Mesodermal cell (in vitro differentiated cells): Measurements from ENCODE around the gene ZFHX2.

Source experiments
- H3K27ac ChIP-seq: 2 replicates; pipeline ENCODE4 v1.7.0; 2013; ENCODE audit warnings: mild to moderate bottlenecking, low read depth, low read length, moderate library complexity; ENCODE audit not compliant: severe bottlenecking
- H3K36me3 ChIP-seq: 2 replicates; pipeline ENCODE4 v1.7.1; 2013; ENCODE audit warnings: mild to moderate bottlenecking, low read length, moderate library complexity; ENCODE audit not compliant: control insufficient read depth, insufficient read depth
- H3K4me1 ChIP-seq: one replicate; pipeline ENCODE4 v1.7.1; 2013; ENCODE audit warnings: mild to moderate bottlenecking, low read length; ENCODE audit not compliant: insufficient read depth, control insufficient read depth, poor library complexity, severe bottlenecking
- H3K4me3 ChIP-seq: 2 replicates; pipeline ENCODE4 v1.7.0; 2013; ENCODE audit warnings: low read length, control low read depth, mild to moderate bottlenecking; ENCODE audit not compliant: insufficient read depth, poor library complexity, severe bottlenecking; ENCODE audit errors: extremely low read depth
- H3K9me3 ChIP-seq: 2 replicates; pipeline ENCODE4 v1.7.1; 2013; ENCODE audit warnings: mild to moderate bottlenecking, low read length, moderate library complexity; ENCODE audit not compliant: control insufficient read depth
- WGBS, 2 experiments: methylation state at CpG; one replicate each; pipeline ENCODE4 v1.1.5; 2013; ENCODE audit warnings: missing lambda C conversion rate in 2 of 2; ENCODE audit not compliant: insufficient coverage in 2 of 2; 5-methylcytosine and 5-hydroxymethylcytosine counted together

The ZFHX2 gene

DNA sequence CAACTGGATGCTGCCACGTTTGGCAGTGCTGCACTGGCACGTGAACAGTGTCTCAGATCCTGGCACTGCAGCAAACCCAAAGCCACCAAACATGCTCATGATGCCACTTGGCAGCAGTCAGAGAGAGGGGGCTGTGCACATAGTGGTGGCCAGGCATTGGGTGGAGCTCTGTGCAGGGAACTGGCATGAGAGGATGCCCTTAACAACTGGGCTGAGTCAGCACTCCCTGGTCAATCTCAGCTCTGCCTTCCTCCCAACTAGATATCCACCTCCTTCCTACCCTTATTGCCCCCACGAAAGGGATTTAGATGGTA, 37.0 kb downstream of the ZFHX2 start:
- H3K4me1 ChIP-seq, result peaks cover 3% of the 10 kb centered on the region
- no peak overlapping the region for H3K27ac ChIP-seq
- H3K36me3 ChIP-seq, result no peaks in the 10 kb centered on the region
- no peak overlapping the region for H3K4me3 ChIP-seq
- H3K9me3 ChIP-seq, result no peaks in the 10 kb centered on the region
- WGBS, 2 experiments, result 88 to 100% methylated on average over 2 to 3 of the region's 3 CpGs

DNA sequence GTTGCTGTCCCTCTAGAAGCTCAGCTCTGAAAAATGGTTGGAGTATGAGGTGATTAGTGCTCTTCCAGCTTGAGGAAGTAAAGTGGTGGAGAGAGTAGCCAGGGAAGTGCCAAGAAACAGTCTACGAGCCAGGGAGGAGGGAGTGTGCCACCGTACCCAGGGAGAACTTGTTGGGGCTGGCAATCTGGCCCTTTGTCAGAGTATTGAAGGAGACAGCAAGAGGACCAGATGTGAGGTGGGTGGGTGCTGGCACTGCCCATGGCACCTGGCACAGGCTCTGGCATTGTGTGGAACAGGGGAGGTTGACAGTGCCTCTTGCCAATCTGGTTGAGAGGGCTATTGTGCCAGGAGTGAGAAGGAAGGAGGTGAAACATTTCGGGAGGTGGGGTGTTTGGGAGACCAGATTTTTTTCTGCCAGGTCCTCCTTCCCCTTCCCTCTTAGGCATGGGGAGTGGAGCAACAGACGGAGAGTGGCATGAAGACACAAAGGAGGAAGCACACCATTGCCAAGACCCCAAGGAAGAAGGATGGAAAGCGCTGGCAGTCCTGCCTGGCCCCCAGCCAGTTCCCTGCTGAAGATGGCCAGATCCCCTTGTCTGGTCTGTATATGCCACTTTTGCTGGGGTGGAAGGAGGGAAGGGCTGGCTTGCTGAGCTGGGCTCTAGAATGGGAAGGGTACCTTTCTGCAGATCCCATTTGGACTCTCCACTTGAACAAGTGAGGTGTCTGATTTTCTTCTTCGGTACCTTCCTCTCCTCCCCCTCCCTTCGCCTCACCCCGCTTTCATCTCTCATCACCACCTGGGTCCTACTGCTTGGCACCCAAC, 37.5 kb downstream of the ZFHX2 start:
- Histone ChIP-seq H3K36me3 (no peaks in the 10 kb centered on the region), H3K27ac (no peak overlapping the region), H3K4me3 (no peak overlapping the region), H3K4me1 (peaks cover 3% of the 10 kb centered on the region), H3K9me3 (no peaks in the 10 kb centered on the region)
- WGBS, 2 experiments, result 96% methylated on average over 3 to 7 of the region's 8 CpGs

DNA sequence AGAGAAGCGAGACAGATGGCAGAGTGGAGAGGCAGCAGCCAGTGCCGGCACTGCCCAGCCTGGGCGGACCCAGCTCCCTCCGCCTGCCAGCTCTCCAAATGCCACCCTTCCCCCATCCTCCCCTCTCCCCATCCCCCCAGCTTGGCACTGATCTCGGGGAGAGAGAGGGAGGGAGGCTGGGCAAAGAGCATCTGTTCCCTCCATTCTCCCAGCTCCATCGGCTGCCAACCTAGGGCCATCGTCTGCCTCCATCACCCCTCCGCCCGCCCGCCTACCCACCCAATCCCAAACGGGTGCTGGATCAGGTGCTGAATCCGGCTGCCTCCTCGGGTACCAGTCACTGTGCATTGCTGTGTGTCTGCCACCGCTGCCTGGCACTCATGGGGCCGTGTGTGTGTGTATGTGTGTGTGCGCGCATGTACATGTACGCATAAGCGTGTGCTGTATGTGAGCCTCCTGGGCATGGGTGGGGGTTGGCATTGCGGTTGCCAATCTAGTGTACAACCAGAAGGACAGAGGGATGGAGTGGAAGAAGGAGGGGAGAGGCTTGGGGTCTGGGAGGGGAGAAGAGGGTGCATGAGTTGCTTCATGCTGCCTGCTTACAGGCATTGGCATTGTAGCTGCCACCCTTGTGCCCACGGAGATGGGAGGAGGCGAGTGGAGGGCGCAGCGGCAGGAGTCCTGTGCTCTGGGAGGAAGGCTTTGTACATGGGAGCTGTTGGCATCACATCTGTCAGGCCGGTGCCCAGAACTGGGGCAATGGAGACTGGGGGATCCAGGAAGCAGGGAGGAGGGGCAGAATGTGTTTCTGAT, 38.4 kb downstream of the ZFHX2 start:
- Histone ChIP-seq H3K36me3 (no peaks in the 10 kb centered on the region), H3K4me1 (no peaks in the 10 kb centered on the region)
- WGBS, 2 experiments, result 92 to 95% methylated on average over 15 of the region's 25 CpGs

DNA sequence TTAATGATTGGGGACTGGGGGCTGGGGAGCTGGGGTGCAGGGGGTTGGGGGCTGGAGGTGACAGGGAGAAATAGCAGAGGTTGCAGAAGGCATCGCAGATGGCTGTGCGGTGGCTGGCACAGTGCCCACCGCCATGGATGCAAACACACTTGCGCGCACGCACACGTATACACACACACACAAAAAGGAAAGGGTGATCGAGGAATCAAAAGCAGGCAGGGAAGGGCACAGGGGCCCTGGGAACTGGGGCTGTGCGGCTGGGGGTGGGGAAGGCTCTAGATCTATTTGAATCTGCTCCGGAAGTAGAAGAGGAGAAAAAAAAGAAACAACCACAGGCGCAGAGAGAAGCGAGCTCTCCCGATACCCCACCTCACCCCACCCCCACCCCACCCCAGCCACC, 39.4 kb downstream of the ZFHX2 start:
- H3K27ac ChIP-seq, result no peak overlapping the region
- no peak overlapping the region for H3K4me3 ChIP-seq
- H3K4me1 ChIP-seq, result no peaks in the 10 kb centered on the region
- no peaks in the 10 kb centered on the region for H3K9me3 ChIP-seq
- no peaks in the 10 kb centered on the region for H3K36me3 ChIP-seq
- WGBS, 2 experiments, result 76% methylated on average over 7 of the region's 13 CpGs; no CpG with 5 or more reads in 1 of the 2 experiments

More for the DNA sequence above, 38.4 kb downstream of the ZFHX2 start:
- Histone ChIP-seq H3K9me3 (no peaks in the 10 kb centered on the region), H3K27ac (no peak overlapping the region), H3K4me3 (no peak overlapping the region)

DNA sequence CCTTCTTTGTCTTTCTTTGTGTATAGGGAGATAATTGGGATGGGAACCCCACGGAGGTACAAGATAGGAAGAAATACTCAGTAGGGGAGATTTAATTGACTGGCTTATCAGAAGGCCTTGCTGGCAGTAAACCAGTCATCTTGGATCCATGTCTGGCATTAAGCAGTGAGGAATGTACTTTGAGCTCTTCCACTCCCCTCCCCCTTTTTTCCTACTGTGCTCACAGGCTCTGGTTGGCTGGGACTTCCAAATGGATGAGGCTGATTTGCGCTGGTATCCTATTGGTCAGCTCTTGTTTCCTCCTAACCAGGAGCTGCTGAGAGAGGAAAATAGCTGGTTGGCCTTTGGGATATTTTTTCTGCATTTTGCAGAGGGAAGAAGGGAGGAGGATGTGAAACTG, 57.3 kb downstream of the ZFHX2 start:
- Histone ChIP-seq H3K27ac (peak overlapping the region; percentile 78), H3K4me3 (no peak overlapping the region), H3K9me3 (no peaks in the 10 kb centered on the region), H3K36me3 (peaks cover 5% of the 10 kb centered on the region), H3K4me1 (peaks cover 20% of the 10 kb centered on the region)
- WGBS, 2 experiments, result 40% methylated on average over 1 of the region's 2 CpGs; no CpG with 5 or more reads in 1 of the 2 experiments

DNA sequence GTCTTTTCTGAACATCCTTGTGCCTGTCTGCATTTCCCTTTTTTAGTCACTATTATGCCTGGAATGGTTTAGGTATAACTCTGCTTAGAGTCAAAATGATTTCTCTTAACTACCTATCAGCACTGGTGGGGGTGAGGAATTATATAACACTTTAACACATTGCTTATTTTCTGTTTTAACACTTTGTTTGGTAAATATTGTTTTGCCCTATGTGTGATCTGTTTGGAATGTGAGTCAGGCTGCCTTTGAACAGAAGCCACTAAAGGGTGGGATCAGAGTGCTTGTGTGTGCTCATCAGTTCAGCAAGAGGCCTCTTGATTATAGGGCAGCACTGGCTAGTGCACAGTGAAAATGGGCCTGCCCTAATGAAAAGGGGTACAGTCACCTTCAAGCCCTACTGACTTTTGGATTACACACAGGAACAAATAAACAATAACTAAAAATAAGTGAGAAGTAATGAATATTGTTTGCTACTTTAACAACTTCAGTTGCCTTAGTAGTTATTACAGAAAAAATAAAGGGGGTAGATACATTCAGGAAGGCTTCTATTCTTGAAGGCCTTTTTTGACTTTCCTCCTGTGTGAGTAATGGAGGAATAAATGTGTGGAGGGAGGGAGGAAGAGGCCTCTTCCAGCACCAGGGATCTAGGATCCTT, 58.8 kb downstream of the ZFHX2 start:
- H3K4me1 ChIP-seq, result peaks cover 20% of the 10 kb centered on the region
- no peaks in the 10 kb centered on the region for H3K9me3 ChIP-seq
- no peak overlapping the region for H3K27ac ChIP-seq
- no peak overlapping the region for H3K4me3 ChIP-seq
- peaks cover 5% of the 10 kb centered on the region for H3K36me3 ChIP-seq

DNA sequence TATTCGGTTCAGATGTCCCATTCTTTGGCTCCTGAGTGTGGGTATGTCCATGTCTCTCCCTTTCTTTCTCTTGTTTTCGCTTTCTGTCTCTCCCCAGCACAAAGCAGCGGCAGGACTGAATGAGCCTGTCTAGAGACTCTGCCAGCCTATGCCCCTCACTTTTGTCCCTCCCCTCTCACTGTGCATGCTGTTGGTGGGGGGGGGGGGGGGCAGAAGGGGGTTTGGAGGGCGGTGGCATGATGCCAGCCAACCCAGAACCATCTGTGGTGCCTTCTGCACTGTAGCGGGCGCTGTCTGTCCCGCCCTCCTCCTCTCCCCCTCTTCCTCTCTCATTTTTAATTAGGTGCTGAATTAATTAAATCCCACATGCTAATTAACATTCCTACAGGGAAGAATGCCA, 64.3 kb downstream of the ZFHX2 start:
- WGBS, 2 experiments, result 58 to 100% methylated on average over 1 to 2 of the region's 7 CpGs
- peaks cover 9% of the 10 kb centered on the region for H3K36me3 ChIP-seq
- H3K4me3 ChIP-seq, result no peak overlapping the region
- H3K4me1 ChIP-seq, result peaks cover 7% of the 10 kb centered on the region
- no peak overlapping the region for H3K27ac ChIP-seq
- no peaks in the 10 kb centered on the region for H3K9me3 ChIP-seq

DNA sequence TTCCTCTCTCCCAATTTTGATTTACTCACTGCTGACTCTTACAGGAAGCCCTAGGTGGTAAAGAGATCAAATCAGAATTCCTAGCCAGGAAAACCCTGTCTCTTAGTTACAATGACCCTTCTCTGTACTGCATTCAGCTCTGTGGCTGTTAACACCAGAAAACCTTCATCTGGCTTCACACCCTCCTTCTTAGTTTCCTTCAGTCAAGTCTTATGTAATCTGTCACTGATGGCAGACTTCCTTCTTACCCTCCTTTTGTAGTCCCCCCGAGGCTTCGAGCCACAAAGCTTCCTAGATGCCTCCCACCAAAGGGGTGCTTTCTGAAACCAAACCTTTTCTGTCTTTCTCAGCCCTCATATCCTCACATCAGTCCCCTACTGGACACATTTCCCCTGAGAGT, 65.5 kb downstream of the ZFHX2 start:
- peaks cover 7% of the 10 kb centered on the region for H3K4me1 ChIP-seq
- H3K9me3 ChIP-seq, result no peaks in the 10 kb centered on the region
- H3K27ac ChIP-seq, result peak overlapping the region; percentile 43
- H3K36me3 ChIP-seq, result peaks cover 9% of the 10 kb centered on the region
- WGBS, 2 experiments, result 65 to 88% methylated on average over 2 of the region's 2 CpGs
- H3K4me3 ChIP-seq, result no peak overlapping the region

DNA sequence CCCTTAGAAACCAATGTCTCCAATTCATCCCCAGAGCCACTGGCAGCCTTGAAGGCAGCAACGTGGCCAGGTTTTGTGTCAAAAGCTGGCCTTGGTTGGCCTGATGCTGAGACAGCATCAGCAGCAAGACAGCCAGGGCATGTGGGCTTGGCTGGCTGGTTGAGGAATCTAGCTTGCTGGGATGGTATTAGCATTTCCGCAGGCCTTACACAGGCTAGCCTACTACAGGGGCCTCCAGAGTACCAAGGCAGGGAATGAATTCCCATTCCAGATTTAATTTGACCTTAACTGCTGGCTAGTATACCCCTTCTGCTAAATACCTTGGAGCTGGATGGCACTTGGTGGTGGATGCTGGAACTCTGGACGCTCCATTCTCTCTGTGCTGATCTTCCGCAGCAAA, 66.2 kb downstream of the ZFHX2 start:
- Histone ChIP-seq H3K4me3 (no peak overlapping the region), H3K27ac (no peak overlapping the region)
- 48 to 73% methylated on average over 2 to 3 of the region's 4 CpGs for WGBS, 2 experiments

DNA sequence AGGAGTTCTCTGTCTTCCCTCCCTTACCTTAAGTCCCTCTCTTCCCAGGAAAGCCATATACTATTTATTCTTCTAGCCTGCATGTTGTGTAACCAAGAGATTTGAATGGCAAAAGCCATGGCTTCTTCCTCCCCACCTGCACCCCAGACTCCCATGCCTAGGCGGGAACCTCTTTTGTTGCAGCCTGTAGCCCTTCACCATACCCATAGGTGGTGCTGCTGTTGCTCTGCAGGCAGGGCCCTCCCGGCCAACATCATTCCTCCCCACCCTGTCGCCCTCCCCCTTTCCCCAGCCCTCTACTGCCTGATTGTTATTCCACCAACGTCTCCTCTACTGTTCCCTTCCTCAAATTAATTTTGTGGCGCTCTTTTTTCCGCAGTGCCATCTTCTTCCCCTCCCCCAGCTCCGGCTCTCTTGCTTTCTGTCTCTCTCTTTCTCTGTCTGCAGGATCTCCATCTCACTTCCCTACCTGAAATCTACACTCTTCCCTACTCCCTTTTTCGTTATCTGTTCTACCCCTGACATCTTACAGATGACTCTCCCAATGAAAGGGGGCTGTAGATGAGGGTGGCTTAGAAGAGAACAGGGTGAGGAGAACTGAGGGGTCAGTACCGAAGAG, 68.2 kb downstream of the ZFHX2 start:
- Histone ChIP-seq H3K27ac (peak overlapping the region; percentile 36), H3K36me3 (peaks cover 26% of the 10 kb centered on the region), H3K4me1 (peaks cover 7% of the 10 kb centered on the region), H3K9me3 (no peaks in the 10 kb centered on the region), H3K4me3 (no peak overlapping the region)
- 24 to 25% methylated on average over 8 of the region's 9 CpGs for WGBS, 2 experiments

More for the DNA sequence above, 66.2 kb downstream of the ZFHX2 start:
- H3K36me3 ChIP-seq, result peaks cover 13% of the 10 kb centered on the region
- peaks cover 7% of the 10 kb centered on the region for H3K4me1 ChIP-seq
- H3K9me3 ChIP-seq, result no peaks in the 10 kb centered on the region
